ENCODE data around the gene DOCK4.

The DOCK4 gene

GRCh38 chr7:112214268-112214667 is 8.1 kb upstream of the DOCK4 start:
- no peak for DNase-seq

- no peak for DNase-seq
Observed at GRCh38 chr7:112213735-112214134, 7.5 kb upstream of the DOCK4 start.

- no peak for DNase-seq
Observed at GRCh38 chr7:112212571-112212970, 6.4 kb upstream of the DOCK4 start.

- no peak for DNase-seq
Observed at GRCh38 chr7:112211348-112211907, 5.2 kb upstream of the DOCK4 start.

GRCh38 chr7:112207765-112208164 is 1.6 kb upstream of the DOCK4 start:
- no peak for DNase-seq

GRCh38 chr7:112206991-112207592 is 893 bp upstream of the DOCK4 start:
- no peak for DNase-seq

GRCh38 chr7:112205343-112206237 is 609 bp downstream of the DOCK4 start:
- peak; percentile 58 for DNase-seq

GRCh38 chr7:112204499-112205342 is 1.5 kb downstream of the DOCK4 start:
- DNase-seq = peak; percentile 18

- no peak for DNase-seq
Observed at GRCh38 chr7:112203365-112203739, 2.8 kb downstream of the DOCK4 start.

- peak; percentile 32 for DNase-seq
Observed at GRCh38 chr7:112202816-112203215, 3.4 kb downstream of the DOCK4 start.

GRCh38 chr7:112201839-112202238 is 4.4 kb downstream of the DOCK4 start:
- DNase-seq = no peak

- DNase-seq = no peak
Observed at GRCh38 chr7:112201411-112201810, 4.8 kb downstream of the DOCK4 start.

- no peak for DNase-seq
Observed at GRCh38 chr7:112199672-112200071, 6.5 kb downstream of the DOCK4 start.

GRCh38 chr7:112199035-112199655 is 7.1 kb downstream of the DOCK4 start:
- no peak for DNase-seq

- no peak for DNase-seq
Observed at GRCh38 chr7:112197322-112197721, 8.9 kb downstream of the DOCK4 start.

- DNase-seq = no peak
Observed at GRCh38 chr7:112195717-112196116, 10.5 kb downstream of the DOCK4 start.

- DNase-seq = no peak
Observed at GRCh38 chr7:112193915-112194502, 12.2 kb downstream of the DOCK4 start.

- DNase-seq = no peak
Observed at GRCh38 chr7:112192236-112193154, 13.7 kb downstream of the DOCK4 start.

- DNase-seq = no peak
Observed at GRCh38 chr7:112190120-112190519, 16.1 kb downstream of the DOCK4 start.

GRCh38 chr7:112189691-112190090 is 16.5 kb downstream of the DOCK4 start:
- no peak for DNase-seq

GRCh38 chr7:112188257-112188656 is 17.9 kb downstream of the DOCK4 start:
- no peak for DNase-seq

All from activated T-cell treated with anti-CD3 and anti-CD28 coated beads, Interleukin-2, amount 50 U/mL, for 1 hour (primary cell).